ENCODE results near the gene SEC23IP. TPM values are rescaled to one million over a fixed set of nuclear protein-coding genes. Genes with fewer than 3 reads are reported as not detected.
"Not testable (repeated sequence)": the region's sequence is repeated elsewhere in the genome, so short reads cannot be mapped to it uniquely, and the experiment has no call there.

Gene SEC23IP
- total RNA-seq, 1 donor from 2014 or later: 72.9 TPM

DNA sequence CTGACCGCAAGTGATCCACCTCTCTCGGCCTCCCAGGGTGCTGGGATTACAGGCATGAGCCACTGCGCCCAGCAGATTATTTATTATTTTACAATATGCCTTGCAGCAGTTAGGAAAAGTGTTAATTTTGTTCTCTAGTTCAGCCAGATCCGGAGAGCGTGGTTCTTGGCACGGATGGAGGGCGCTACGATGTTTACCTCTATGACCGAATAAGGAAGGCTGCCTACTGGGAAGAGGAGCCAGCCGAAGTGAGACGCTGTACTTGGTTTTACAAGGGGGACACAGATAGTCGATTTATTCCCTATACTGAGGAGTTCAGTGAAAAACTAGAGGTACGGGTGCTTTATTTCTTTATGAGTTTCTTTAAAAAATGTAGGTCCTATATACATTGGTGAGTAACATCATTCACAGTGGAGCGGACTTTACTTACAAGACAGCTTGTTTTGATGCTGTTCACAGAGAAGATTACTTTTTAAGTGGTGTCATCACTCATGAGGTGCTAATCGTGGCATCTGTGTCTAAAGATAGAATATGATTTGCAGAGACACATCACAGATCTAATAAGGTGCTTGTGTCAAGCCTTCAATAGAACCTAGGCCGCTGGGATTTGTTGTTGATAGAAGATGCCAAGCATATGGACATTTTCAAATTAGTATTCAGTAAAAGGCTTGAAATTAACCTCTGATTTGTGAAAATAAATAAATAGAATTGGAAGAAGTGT, 11.6 kb downstream of the SEC23IP start:
- no peak overlapping the region for H3K27ac Mint-ChIP-seq
- TF ChIP-seq, protein P1, sequence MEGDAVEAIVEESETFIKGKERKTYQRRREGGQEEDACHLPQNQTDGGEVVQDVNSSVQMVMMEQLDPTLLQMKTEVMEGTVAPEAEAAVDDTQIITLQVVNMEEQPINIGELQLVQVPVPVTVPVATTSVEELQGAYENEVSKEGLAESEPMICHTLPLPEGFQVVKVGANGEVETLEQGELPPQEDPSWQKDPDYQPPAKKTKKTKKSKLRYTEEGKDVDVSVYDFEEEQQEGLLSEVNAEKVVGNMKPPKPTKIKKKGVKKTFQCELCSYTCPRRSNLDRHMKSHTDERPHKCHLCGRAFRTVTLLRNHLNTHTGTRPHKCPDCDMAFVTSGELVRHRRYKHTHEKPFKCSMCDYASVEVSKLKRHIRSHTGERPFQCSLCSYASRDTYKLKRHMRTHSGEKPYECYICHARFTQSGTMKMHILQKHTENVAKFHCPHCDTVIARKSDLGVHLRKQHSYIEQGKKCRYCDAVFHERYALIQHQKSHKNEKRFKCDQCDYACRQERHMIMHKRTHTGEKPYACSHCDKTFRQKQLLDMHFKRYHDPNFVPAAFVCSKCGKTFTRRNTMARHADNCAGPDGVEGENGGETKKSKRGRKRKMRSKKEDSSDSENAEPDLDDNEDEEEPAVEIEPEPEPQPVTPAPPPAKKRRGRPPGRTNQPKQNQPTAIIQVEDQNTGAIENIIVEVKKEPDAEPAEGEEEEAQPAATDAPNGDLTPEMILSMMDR (conservative IDR thresholded peaks at IDR 0.05): no peak
- peaks cover 18% of the 10 kb centered on the region for H3K36me3 Mint-ChIP-seq
- DNase-seq (ENCODE audit: extremely low spot score, unreplicated experiment): no peak
- no peaks in the 10 kb centered on the region for H3K27me3 Mint-ChIP-seq
- no peaks in the 10 kb centered on the region for H3K9me3 Mint-ChIP-seq
- H3K4me3 Mint-ChIP-seq: no peak overlapping the region
- H3K4me1 Mint-ChIP-seq (ENCODE audit: unreplicated experiment): no peaks in the 10 kb centered on the region

DNA sequence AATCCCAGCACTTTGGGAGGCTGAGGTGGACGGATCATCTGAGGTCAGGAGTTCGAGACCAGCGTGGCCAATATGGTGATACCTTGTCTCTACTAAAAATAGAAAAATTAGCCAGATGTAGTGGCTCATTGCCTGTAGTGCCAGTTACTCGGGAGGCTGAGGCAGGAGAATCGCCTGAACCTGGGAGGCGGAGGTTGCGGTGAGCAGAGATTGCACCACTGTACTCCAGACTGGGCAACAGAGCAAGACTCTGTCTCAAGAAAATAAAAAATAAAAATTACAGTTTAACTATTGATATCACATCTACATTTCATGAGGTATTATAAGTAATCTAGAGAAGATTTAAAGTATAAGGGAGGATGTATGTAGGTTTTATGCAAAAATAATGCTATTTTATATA, 15.2 kb downstream of the SEC23IP start:
- not testable (repeated sequence) for H3K4me1 Mint-ChIP-seq (ENCODE audit: unreplicated experiment); H3K27me3 Mint-ChIP-seq

DNA sequence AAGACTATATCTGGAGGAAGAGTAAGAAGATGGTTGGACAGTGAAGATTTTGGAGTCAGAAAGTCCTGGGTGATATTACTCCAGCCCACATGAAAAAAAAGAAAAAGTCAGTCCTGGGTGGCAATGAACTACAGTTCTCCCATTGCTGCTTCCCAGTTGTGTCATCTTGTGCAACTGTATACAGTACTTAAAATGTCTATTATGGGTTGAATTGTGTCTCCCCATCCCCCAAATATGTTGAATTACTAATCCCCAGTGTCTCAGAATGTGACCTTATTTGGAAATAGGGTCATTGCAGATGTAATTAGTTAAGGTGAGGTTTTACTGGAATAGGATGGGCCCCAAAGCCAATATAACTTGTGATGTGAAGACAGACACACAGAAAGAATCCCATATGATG, 15.6 kb downstream of the SEC23IP start:
- TF ChIP-seq, protein P1 (conservative IDR thresholded peaks at IDR 0.05): no peak
- DNase-seq (ENCODE audit: extremely low spot score, unreplicated experiment): no peak
- Mint-ChIP-seq H3K4me3 (no peak overlapping the region), H3K4me1 (ENCODE audit: unreplicated experiment) (no peaks in the 10 kb centered on the region), H3K36me3 (peaks cover 20% of the 10 kb centered on the region), H3K27ac (no peak overlapping the region), H3K9me3 (no peaks in the 10 kb centered on the region), H3K27me3 (no peaks in the 10 kb centered on the region)

More for the DNA sequence above, 15.2 kb downstream of the SEC23IP start:
- H3K27ac Mint-ChIP-seq; H3K4me3 Mint-ChIP-seq; H3K9me3 Mint-ChIP-seq; DNase-seq (ENCODE audit: extremely low spot score, unreplicated experiment): not testable (repeated sequence)
- H3K36me3 Mint-ChIP-seq: peaks cover 20% of the 10 kb centered on the region

DNA sequence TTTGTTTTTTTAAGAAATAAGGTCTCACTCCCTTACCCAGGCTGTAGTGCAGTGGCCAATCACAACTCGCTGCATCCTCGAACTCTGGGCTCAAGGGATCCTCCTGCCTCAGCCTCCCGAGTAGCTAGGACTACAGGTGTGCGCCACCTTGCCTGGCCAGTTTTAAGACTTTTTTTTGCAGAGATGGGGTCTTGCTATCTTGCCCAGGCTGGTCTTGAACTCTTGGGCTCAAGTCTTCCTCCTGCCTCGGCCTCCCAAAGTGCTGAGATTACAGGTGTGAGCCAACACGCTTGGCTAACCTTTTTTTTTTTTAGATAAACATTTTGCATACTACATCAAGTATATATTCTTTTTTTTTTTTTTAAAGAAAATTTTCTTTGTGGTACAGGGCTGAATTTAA, 18.2 kb downstream of the SEC23IP start:
- Mint-ChIP-seq H3K27ac (no peak overlapping the region), H3K4me1 (ENCODE audit: unreplicated experiment) (no peaks in the 10 kb centered on the region), H3K4me3 (no peak overlapping the region), H3K36me3 (peaks cover 12% of the 10 kb centered on the region), H3K27me3 (no peaks in the 10 kb centered on the region), H3K9me3 (no peaks in the 10 kb centered on the region)
- TF ChIP-seq, protein P1 (conservative IDR thresholded peaks at IDR 0.05): no peak
- no peak for DNase-seq (ENCODE audit: extremely low spot score, unreplicated experiment)

DNA sequence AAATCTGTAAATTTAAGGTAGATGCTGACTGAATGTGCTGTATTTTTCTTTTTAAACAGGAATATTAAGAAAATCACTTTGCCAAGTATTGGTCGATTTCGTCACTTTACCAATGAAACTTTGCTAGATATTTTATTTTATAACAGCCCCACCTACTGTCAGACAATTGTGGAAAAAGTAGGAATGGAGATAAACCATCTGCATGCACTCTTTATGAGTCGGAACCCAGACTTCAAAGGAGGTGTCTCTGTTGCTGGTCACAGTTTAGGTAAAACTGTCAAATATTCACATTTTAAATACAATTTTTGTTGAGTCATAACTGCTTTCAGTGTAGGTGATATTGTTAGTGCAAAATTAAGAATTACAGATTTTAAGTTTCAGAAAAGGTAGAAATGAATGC, 25.2 kb downstream of the SEC23IP start:
- H3K4me1 Mint-ChIP-seq (ENCODE audit: unreplicated experiment): no peaks in the 10 kb centered on the region
- no peak for DNase-seq (ENCODE audit: extremely low spot score, unreplicated experiment)
- H3K27me3 Mint-ChIP-seq: no peaks in the 10 kb centered on the region
- peaks cover 15% of the 10 kb centered on the region for H3K36me3 Mint-ChIP-seq
- H3K27ac Mint-ChIP-seq: no peak overlapping the region
- TF ChIP-seq, protein P1 (conservative IDR thresholded peaks at IDR 0.05): no peak
- no peaks in the 10 kb centered on the region for H3K9me3 Mint-ChIP-seq
- H3K4me3 Mint-ChIP-seq: no peak overlapping the region

DNA sequence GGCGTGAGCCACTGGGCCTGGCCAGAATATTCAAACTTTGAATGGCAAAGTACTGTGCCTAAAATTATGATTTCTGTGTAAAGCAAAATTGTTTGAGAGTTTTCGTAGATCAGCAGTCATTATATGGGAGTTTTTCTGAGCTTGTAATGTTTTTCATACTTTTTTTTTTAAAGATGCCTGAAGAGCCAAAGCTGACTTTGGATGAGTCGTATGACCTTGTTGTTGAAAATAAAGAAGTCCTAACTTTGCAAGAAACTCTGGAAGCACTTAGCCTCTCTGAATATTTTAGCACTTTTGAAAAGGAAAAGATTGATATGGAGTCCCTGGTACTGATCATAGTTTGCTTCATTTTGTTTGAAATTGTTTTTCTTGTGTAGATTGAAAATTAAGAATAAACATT, 26.7 kb downstream of the SEC23IP start:
- no peaks in the 10 kb centered on the region for H3K4me1 Mint-ChIP-seq (ENCODE audit: unreplicated experiment)
- H3K9me3 Mint-ChIP-seq: no peaks in the 10 kb centered on the region
- no peaks in the 10 kb centered on the region for H3K27me3 Mint-ChIP-seq
- TF ChIP-seq, protein P1 (conservative IDR thresholded peaks at IDR 0.05): no peak
- H3K4me3 Mint-ChIP-seq: no peak overlapping the region
- no peak for DNase-seq (ENCODE audit: extremely low spot score, unreplicated experiment)
- H3K36me3 Mint-ChIP-seq: peaks cover 10% of the 10 kb centered on the region
- H3K27ac Mint-ChIP-seq: no peak overlapping the region

Measured in type B pancreatic cell (in vitro differentiated cells).